ENCODE results near the gene TIGAR. TPM values are rescaled to one million over a fixed set of nuclear protein-coding genes. Genes with fewer than 3 reads are reported as not detected.

The TIGAR gene
- total and polyA plus RNA-seq, 2 donors (not counting 1 experiment from before 2014, with no cell fraction given), result 2.3 to 6.6 TPM

GRCh38 chr12:4279198-4279690 lies 41.8 kb upstream of the TIGAR start:
- TF ChIP-seq CTCF (IDR thresholded peaks at IDR 0.05), result no peak
- TF ChIP-seq EZH2 (IDR thresholded peaks at IDR 0.05; ENCODE audit: borderline replicate concordance, insufficient read depth, low read depth, low read length, poor library complexity, severe bottlenecking), result no peak
- H3K4me3 ChIP-seq (ENCODE audit: control extremely low read depth in 1 of 5, extremely low read depth in 1 of 5, insufficient read depth in 1 of 5, low read depth in 2 of 5, low read length in 4 of 5), result no peak overlapping the region
- 94% methylated on average over 5 of the region's 10 CpGs for WGBS (ENCODE audit: insufficient coverage)

GRCh38 chr12:4280351-4281163 lies 40.5 kb upstream of the TIGAR start:
- H3K4me3 Mint-ChIP-seq, result no peak overlapping the region
- no peak overlapping the region for H2AFZ ChIP-seq (ENCODE audit: insufficient read depth, low read depth, low read length, poor library complexity, severe bottlenecking)
- H3K27me3 ChIP-seq (replicated peaks in 1 of 4; ENCODE audit: control extremely low read depth in 1 of 4, control insufficient read depth in 3 of 4, insufficient read depth in 4 of 4, low read length in 3 of 4), result no peaks in the 10 kb centered on the region
- no peak overlapping the region for H3K27ac ChIP-seq (ENCODE audit: low read length in 2 of 2)
- H3K36me3 ChIP-seq (replicated peaks in 1 of 2; ENCODE audit: control extremely low read depth in 1 of 2, control insufficient read depth in 1 of 2, extremely low read depth in 1 of 2, insufficient read depth in 2 of 2, low read length in 1 of 2), result peaks cover 3 to 82% of the 10 kb centered on the region in 2 experiments
- no peak overlapping the region for H3K4me2 ChIP-seq (replicated peaks; ENCODE audit: low read depth, low read length, poor library complexity, severe bottlenecking)
- ChIA-PET POLR2A (no interaction called here), CTCF (interaction anchor here (1.3 to 12.6 kb wide), 3 partner anchors 173 to 394 kb away, joined by 4 to 396 read pairs (median 293); no protein-coding TSS in a partner anchor)
- peaks cover 80% of the 10 kb centered on the region for H3K79me2 ChIP-seq (ENCODE audit: control insufficient read depth, insufficient read depth, low read length)
- H3K9me3 Mint-ChIP-seq (ENCODE audit: insufficient read depth), result no peaks in the 10 kb centered on the region
- H3K4me3 ChIP-seq (ENCODE audit: control extremely low read depth in 1 of 5, extremely low read depth in 1 of 5, insufficient read depth in 1 of 5, low read depth in 2 of 5, low read length in 4 of 5), result no peak overlapping the region
- peaks cover 6 to 13% of the 10 kb centered on the region in 2 donors for H3K4me1 ChIP-seq (ENCODE audit: control insufficient read depth in 2 of 2, insufficient read depth in 2 of 2, low read length in 2 of 2)
- WGBS (ENCODE audit: insufficient coverage), result 90% methylated on average over 12 of the region's 15 CpGs
- H3K9me3 ChIP-seq (ENCODE audit: control extremely low read depth in 1 of 3, control insufficient read depth in 2 of 3, insufficient read depth in 1 of 3, low read length in 2 of 3), result no peaks in the 10 kb centered on the region
- peaks cover 17% of the 10 kb centered on the region for H3K4me1 Mint-ChIP-seq
- no peak overlapping the region for H3K27ac Mint-ChIP-seq
- no peak for DNase-seq
- ATAC-seq (ENCODE audit: low read depth), result no peak
- H3K9ac ChIP-seq (ENCODE audit: low read length), result no peak overlapping the region
- peaks cover 53% of the 10 kb centered on the region for H4K20me1 ChIP-seq (ENCODE audit: control insufficient read depth, insufficient read depth, low read length, poor library complexity, severe bottlenecking)
- no peak for TF ChIP-seq EZH2 (IDR thresholded peaks at IDR 0.05; ENCODE audit: borderline replicate concordance, insufficient read depth, low read depth, low read length, poor library complexity, severe bottlenecking)
- TF ChIP-seq CTCF (IDR thresholded peaks at IDR 0.05), result no peak
- intact Hi-C loops (cut with micrococcal nuclease), result no loop called here
- H3K27me3 Mint-ChIP-seq, result no peaks in the 10 kb centered on the region

More at GRCh38 chr12:4279198-4279690, 41.8 kb upstream of the TIGAR start:
- Histone ChIP-seq H3K4me2 (replicated peaks; ENCODE audit: low read depth, low read length, poor library complexity, severe bottlenecking) (no peak overlapping the region), H3K27ac (ENCODE audit: low read length in 2 of 2) (no peak overlapping the region), H3K9ac (ENCODE audit: low read length) (no peak overlapping the region), H3K79me2 (ENCODE audit: control insufficient read depth, insufficient read depth, low read length) (peaks cover 75% of the 10 kb centered on the region), H3K4me1 (ENCODE audit: control insufficient read depth in 2 of 2, insufficient read depth in 2 of 2, low read length in 2 of 2) (peaks cover 6 to 20% of the 10 kb centered on the region in 2 donors), H4K20me1 (ENCODE audit: control insufficient read depth, insufficient read depth, low read length, poor library complexity, severe bottlenecking) (peaks cover 50% of the 10 kb centered on the region), H2AFZ (ENCODE audit: insufficient read depth, low read depth, low read length, poor library complexity, severe bottlenecking) (no peak overlapping the region), H3K27me3 (replicated peaks in 1 of 4; ENCODE audit: control extremely low read depth in 1 of 4, control insufficient read depth in 3 of 4, insufficient read depth in 4 of 4, low read length in 3 of 4) (no peaks in the 10 kb centered on the region), H3K9me3 (ENCODE audit: control extremely low read depth in 1 of 3, control insufficient read depth in 2 of 3, insufficient read depth in 1 of 3, low read length in 2 of 3) (no peaks in the 10 kb centered on the region), H3K36me3 (replicated peaks in 1 of 2; ENCODE audit: control extremely low read depth in 1 of 2, control insufficient read depth in 1 of 2, extremely low read depth in 1 of 2, insufficient read depth in 2 of 2, low read length in 1 of 2) (peaks cover 3 to 69% of the 10 kb centered on the region in 2 experiments)
- H3K27ac Mint-ChIP-seq, result no peak overlapping the region
- intact Hi-C loops (cut with micrococcal nuclease), result loop anchor here (10.0 kb wide), 1 partner anchor 974 kb away; no protein-coding TSS in a partner anchor
- DNase-seq (no peak), ATAC-seq (ENCODE audit: low read depth) (no peak)
- H3K4me1 Mint-ChIP-seq, result peaks cover 18% of the 10 kb centered on the region
- no peak overlapping the region for H3K4me3 Mint-ChIP-seq
- ChIA-PET POLR2A (no interaction called here), CTCF (interaction anchor here (0.7 to 12.6 kb wide), 10 partner anchors 10 to 979 kb away, joined by 3 to 396 read pairs (median 20); no protein-coding TSS in a partner anchor)
- H3K27me3 Mint-ChIP-seq, result no peaks in the 10 kb centered on the region
- H3K9me3 Mint-ChIP-seq (ENCODE audit: insufficient read depth), result no peaks in the 10 kb centered on the region
